Lung microvascular endothelial cell (primary cell): ENCODE data around the gene TMSB10. TPM values are rescaled to one million over a fixed set of nuclear protein-coding genes. Genes with fewer than 3 reads are reported as not detected.
A peak's percentile ranks its signal among the peaks of the same experiment; 100 is the strongest.
"Not testable (repeated sequence)": the region's sequence is repeated elsewhere in the genome, so short reads cannot be mapped to it uniquely, and the experiment has no call there.

ENCODE experiments used
- DNase-seq, 2 donors: peaks; one replicate each; pipeline versions ENCODE4 v3.0.0 to v3.0.0-alpha.2; 2010; ENCODE audit warnings: low read depth in 2 of 2
- total RNA-seq: library from RNA; depleted of rRNA; stranded (reverse); fragments of >200 nt; gene quantifications from 2 replicates; pipeline ENCODE4 v1.2.1, GENCODE V29; 2014

Gene TMSB10
- 7,454 and 9,895 TPM in 2 replicates for total RNA-seq

DNA sequence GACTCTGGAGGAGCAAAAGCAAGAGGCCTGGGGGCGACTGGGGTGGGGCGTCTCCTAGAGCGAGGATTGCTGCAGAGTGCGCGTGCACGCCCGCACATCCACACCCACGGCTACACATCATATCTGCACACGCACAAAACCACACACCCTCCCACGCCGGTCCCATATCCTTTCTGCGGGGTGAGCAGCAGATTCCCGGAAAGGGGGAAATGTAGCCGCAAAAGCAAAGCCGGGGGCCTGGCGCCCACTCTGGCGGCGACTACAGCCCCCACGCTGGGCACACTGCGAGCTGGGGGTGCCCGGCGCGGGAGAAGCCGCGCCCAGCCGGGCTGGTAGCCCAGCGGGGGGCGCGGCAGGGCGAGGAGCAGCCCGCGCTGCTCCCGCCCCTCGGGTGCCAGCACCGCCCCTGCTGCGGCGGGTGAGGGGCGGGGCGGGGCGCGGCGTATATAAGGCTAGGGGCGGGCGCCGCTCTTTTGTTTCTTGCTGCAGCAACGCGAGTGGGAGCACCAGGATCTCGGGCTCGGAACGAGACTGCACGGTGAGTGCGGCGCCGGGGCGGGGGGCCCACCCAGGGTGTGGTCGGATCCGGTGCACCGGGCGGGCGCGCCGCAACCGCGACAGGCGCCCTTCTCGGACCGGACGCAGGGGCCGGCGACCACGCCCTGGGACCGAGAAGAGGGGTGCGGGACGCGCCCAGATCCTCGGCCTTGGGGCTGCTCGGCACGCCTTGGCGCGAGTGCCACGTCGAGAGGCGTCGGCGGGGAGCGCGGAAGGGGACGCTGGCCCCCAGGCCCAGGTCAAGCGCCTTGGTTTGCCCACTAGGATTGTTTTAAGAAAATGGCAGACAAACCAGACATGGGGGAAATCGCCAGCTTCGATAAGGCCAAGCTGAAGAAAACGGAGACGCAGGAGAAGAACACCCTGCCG, at the start of gene TMSB10:
Gene TMSB10 (plus strand): TSS at position 476 of the 927 bp plus-strand sequence.
- peak; percentile 89 to 92 for DNase-seq

DNA sequence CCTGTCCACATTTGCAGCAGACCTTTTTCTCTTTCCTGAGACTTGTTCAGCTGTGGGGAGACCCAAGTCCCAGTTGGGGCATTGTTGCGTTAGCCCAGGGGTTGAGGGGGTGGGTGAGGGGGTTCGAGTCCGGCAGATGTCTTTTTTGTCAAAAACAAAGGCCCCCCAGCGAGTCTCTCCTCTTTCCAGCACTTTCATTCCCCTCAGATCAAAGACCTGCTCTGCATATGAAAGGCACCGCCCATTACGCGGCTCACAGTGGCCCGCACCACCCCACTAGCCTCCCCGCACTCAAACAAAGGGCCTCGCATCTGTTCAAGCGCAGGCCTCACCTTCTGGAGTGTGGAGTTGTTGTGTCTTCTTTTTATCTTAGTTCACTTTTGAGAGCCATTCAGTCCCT, 49.7 kb upstream of the TMSB10 start:
- no peak for DNase-seq

DNA sequence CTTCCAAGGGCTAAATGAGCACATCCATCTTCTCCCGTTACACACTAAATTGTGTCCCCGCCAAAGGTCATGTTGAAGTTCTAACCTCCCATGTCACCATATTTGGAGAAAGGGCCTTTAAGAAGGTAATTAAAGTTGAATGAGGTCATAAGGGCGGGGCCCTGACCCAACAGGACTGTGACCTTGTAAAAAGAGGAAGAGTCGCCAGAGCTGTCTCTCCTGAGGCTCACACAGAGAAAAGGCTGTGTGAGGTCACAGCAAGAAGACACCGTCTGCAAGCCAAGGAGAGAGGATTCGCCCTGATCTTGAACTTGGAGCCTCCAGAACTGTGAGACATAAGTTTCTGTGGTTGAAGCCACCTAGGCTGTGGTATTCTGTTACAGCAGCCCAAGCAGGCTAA, 48.7 kb upstream of the TMSB10 start:
- DNase-seq = no peak

DNA sequence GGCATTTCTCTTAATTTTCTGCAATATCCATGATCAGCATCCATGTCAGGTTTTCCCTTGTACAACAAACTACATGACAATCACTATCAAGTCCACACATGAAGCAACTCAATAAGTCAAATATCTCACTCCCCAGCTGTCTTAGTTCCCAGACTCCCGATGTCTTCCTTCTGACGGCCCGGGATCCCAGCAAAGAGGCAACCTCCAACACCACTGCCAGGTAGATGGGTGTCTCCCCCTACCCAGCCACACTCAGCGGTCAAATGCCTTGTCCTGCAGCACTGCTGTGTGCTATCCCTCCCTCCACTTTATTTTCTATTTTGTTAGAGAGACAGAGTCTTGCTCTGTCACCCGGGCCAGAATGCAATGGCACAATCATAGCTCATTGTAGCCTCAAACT, 47.9 kb upstream of the TMSB10 start:
- DNase-seq = no peak

DNA sequence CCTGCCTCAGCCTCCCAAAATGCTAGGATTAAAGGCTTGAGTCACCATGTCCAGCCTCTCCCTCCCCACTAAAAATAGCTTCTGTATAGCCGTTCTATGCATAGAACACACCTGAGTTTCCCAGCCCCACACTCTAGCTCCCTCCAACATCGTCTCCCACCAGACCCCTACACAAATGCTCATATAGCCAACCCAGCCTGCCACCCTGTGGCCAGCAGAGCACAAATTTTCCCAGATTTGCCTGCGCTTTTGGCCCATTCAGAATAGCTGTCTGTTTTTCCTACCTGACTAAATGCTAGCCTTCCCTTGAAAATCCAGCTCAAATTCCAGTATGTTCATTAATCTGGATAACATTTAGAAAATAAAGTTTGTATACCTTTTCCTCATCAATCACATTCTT, 47.3 kb upstream of the TMSB10 start:
- peak in 1 of 2 donors; percentile 7 for DNase-seq

DNA sequence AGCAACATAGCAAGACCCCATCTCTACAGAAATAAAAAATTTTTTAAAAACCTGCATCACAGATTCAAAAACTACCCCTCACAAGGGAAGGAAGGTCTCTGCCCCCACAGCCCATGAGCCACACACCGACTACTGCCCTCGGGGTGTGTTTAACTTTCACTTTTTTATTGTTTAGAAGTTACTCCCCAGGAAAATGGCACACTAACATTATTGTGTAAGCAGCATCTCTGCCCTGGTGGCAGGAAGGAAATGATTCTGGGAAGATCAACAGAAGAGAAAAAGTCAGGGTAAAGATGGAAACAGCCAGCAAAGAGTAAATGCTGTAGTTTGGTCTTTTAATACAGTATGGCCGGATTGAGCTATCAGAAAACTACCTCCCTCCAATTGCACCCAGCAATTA, 46.5 kb upstream of the TMSB10 start:
- peak in 1 of 2 donors; percentile 12 for DNase-seq

DNA sequence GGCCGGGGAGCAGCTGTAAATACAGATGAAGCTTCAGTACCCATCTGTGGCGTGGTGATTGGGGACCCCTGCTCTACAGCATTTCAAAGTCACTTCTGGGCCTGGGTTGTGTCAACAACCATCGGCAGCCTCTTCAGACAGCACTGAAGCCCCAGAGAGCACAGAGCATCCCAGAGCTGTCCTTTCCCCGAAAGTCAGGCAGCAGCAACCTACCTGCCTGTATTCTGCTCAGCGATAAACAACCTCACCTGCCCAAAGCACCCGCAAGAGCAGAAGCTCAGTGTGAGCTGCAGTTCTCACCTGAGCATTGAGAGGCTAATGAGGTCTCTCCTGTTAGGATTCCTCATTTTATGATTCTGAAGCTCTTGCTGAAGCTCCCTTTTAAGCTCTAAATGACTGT, 43.9 kb upstream of the TMSB10 start:
- no peak for DNase-seq

DNA sequence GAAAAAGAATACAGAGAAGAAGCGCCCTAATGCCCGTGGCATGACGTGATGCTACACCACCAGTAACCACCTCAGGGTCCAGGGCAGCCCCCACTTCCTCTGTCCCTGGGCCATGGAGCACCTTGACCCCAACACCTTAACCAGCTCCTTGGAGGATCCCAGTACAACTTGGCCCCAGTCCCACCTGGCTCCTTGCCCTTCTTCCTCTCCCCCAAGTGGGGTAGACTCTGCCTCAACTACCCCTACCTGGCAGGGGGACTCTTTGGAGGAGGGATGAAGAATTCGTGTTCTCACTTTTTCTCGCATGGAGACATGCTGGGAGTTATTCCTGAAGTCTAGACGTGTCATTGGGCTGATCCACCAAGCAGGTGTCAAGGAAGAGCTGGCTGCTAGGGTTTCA, 43.5 kb upstream of the TMSB10 start:
- no peak for DNase-seq

DNA sequence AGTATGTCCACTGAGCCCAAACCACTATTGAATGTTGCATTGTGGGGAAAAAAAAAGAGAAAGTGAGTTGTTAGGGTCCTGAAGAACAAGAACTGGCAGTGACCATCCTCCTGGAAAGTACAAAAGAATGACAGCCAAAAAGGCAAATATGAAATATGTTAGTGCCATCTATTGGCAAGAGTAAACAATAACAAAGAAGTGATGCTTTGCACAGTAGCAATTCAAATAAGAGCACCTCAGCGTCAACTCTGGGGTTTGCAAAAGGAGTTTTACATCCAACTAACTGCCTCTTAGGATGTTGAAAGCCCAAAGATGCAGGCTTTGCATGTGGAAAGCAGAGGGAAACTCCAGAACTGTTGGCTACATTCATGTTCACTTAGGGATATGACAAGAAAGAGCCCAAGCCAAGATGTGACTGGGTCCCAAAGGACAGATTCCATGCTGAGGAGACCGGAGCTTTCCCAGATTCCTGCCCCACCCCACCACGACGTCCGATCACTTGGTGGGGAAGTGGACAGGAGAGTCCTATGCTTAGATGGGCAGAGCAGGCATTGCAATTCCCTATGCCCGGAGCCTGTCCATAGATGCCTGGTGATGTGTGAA, 40.2 kb upstream of the TMSB10 start:
- peak in 1 of 2 donors; percentile 45 for DNase-seq

DNA sequence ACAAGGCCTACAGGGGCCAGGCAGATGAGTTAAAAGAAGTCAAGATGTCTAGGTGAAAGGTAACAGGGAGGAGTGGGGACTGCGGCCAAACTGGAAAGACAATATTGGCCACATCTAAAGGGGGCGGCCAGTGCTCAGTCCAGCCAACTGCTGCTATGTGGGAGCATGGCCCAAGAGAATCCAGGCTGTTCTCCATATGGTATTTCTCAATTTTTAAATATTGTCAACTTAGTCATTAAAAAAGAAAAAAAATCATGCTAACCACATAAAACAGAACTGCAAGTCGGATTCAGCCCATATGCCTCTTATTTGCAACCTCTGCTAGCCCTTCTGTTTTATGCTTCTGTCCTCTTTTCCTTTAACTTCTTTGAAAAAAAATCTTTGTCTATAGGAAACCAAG, 39.3 kb upstream of the TMSB10 start:
- DNase-seq = no peak

DNA sequence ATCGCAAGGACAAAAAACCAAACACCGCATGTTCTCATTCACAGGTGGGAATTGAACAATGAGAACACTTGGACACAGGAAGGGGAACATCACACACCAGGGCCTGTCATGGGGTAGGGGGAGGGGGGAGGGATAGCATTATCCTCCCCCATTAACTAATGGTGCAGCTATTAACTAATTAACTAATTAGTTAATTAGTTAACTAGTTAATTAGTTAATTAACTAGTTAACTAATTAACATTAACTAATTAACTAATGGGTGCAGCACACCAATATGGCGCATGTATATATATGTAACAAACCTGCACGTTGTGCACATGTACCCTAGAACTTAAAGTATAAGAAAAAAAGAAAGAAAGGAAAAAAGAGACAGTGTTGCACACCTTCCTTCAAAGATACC, 37.1 kb upstream of the TMSB10 start:
- not testable (repeated sequence) for DNase-seq

DNA sequence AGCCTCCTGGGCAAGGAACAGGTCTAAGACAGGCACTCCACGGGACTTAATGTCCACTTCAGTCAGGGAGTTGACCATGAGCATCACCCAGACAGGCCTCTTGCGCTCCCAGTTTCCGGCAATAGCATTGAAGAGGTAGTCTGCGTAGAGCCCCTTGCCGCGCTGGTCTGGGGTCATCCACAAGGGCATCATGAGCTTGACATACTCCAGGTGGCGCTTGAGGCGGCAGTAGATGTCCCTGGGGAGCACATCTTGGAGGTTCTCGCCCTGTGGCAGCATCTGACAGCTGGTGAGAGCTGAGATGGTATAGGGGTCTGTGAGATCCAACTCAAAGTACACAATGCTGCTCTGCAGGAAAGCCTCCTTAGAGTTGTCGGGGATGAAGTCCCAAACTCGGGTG, 35.1 kb upstream of the TMSB10 start:
- no peak for DNase-seq

DNA sequence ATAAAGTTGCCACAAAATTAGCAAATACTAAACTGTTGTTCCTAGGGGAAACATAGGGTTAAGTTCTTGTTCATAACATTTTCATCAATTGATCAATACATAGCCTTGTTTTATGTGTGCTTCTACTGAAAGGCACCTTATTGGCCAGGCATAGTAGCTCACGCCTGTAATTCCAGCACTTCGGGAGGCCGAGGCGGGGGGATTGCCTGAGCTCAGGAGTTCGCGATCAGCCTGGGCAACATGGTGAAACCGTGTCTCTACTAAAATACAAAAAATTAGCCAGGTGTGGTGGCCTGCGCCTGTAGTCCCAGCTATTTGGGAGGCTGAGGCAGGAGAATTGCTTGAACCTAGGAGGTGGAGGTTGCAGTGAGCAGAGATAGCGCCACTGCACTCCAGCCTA, 32.8 kb upstream of the TMSB10 start:
- DNase-seq = not testable (repeated sequence)

DNA sequence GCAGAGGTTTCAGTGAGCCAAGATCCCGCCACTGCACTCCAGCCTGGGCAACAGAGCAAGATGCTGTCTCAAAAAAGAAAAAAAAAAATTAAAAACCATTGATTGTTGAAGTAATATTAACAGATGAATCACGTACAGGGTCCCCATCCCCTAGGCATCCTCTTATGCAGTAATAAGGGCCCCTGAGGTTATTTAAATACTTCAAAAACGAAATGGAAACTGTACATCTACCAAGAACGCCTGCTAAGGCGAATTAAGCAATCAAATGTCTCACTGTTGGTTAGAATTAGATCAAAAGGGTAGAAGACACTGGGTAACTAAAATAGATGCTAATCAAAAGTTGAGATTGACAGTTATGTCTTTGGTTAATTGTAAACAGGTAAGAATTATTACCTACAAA, 32.1 kb upstream of the TMSB10 start:
- DNase-seq = no peak

DNA sequence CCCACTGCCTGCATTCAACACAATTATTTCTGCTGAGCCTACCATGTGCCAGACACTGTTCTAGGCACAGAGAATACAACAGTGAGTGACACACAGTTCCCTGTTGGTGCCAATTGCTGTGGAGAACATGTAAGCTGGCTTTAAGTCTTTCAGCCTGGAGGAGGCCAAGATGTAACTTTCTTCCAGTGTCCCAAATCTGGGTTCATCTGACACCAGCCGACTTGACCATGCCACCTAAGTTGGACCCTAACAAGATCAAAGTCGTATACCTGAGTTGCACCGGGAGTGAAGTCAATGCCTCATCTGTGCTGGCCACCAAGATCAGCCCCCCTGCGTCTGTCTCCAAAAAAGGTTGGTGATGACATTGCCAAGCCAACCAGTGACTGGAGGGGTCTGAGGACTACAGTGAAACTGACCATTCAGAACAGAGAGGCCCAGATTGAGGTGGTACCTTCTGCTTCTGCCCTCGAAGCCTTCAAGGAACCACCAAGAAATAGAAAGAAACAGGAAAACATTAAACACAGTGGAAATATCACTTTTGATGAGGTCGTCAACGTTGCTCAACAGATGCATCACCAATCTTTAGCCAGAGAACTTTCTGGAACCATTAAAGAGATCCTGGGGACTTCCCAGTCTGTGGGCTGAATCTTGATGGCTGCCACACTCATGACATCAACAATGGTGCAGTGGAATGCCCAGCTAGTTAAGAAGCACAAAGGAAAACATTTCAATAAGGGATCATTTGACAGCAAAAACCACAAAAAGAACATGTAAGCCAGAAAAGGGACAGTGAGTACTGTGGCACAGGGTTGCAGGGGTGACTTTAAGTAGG, 30.9 kb upstream of the TMSB10 start:
- DNase-seq = no peak

DNA sequence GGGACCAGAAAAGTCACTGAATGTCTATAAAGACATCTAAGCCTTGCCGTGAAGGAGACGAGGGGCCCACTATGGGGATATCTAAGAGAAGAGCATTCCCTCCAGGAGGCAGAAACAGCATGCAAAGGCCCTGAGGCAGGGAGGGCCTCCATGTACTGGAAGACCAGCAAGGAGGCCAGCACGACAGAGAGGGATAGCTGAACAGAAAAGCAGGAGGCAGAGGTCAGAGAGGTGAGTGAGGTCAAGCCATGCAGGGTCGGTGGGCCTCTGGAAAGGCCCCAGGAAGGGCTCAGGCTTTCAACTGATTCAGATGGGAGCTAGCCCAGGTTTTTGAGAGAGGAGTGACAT, 30.3 kb upstream of the TMSB10 start:
- no peak for DNase-seq

DNA sequence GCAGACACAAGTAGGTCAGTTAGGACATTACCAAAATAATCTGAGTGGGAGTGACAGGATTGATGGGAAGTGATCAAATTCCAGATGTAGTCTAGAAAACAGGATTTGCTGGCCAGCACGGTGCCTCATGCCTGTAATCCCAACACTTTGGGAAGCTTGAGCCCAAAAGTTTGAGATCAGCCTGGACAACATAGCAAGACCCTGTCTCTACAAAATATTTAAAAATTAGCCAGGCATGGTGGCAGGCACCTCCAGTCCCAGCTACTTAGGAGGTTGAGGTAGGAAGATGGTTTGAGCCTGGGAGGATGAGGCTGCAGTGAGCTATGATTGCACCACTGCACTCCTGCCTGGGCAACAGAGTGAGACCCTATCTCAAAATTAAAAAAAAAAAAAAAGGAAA, 29.8 kb upstream of the TMSB10 start:
- not testable (repeated sequence) for DNase-seq

DNA sequence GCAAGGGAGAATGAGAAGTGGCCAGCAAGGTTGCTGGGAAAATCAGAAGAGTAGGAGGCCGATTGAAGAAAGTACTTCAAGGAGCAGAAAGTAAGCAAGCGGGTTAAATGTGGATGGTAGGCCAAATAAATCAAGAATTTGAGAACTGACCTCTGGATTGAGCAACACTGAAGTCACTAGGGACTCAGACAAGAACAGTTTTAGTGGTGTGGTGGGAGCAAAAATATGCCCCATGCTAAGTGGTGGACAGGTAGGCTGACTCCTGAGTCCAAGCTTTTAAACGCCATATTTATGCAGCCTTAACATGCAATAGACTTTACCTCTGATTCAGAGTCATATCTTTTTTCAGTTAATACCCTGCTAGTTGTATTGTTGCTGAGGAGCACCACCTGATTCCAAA, 29.1 kb upstream of the TMSB10 start:
- no peak for DNase-seq

DNA sequence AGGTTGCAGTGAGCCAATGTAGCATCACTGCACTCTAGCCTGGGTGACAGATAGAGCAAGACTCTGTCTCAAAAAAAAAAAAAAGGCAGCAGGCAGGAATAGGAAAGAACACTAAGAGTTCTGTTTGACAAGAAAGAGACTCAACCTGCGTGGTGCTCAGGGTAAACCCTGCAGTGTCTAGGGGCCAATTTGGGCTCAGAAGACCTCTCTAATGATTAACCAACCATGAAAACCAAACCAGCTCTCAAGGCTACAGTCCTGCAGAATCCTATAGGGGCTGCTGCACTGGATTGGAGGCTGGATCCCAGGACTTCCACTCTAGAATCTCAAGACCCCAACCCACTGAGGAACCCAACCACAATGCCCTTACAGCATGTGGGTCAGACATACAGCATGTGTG, 27.0 kb upstream of the TMSB10 start:
- no peak for DNase-seq

DNA sequence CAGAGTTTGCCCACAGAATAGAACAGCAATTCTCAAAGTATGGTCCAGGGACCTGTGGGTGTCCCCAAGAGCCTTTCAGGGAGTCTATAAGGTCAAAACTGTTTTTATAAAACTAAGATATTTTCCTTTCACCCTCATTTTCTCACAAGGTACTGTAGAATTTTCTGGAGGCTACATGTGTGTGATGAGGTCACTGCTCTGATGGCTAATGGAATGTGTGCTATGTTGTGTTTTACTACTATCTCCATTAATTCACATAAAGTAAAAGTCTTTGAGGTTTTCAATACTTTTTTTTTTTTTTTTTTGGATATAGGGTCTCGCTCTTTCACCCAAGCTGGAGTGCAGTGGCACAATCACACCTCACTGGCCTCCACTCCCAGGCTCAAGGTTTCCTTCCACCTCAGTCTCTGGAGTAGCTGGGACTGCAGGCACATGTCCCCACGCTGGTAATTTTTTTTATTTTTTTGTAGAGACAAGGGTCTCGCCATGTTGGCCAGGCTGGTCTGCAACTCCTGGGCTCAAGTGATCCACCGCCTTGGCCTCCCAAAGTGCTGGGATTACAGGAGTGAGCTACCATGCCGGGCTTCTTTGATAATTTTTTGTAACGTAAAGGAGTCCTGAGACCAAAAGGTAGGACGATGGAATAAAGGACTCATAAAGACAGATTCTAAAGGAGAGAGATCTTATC, 26.4 kb upstream of the TMSB10 start:
- no peak for DNase-seq

DNA sequence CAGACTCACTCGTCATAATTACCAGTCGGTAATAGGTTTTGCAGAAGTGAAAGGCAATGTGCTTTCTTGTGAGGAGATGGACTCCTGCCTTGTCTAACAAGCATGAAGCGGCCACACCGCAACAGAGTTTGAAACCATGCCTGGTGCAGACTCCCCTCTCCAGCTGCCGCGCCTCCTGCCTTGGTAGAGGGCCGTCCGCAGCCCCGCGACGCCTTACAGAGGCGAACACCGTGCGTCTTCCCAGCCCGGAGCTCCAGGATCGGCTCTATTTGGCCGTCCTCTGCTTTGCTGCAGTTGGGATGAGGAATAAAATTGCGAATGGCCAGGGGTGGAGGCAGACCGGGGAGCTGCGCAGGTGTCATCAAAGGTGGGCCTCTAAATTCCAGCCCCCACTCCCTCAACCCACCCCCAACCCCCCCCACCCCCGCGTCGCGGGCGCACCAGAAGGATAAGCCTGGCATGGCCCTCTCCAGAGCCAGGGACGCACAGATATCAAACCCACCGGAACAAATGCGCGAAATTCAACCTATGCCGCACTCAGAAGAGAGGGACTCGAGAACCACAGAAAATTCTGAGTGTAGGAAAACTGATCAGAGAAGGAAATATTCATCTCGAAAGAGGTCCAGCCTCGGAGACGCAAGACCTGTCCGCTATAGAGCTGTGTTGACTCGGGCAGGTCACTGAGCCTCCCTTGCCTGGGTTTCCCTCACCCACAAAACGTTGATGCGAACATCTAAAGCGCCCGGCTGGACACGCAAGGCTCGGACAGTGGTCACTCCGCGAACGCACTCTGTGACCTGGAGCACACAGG, 25.7 kb upstream of the TMSB10 start:
- no peak for DNase-seq
